NCI-H146 (cell line): ENCODE data around the gene CES3.
"Not testable (repeated sequence)": the region's sequence is repeated elsewhere in the genome, so short reads cannot be mapped to it uniquely, and the experiment has no call there.

Experiments
- DNase-seq: peaks from one replicate; lab custom pipeline; 2025; lab: John Stamatoyannopoulos, UW

CES3 gene

DNA sequence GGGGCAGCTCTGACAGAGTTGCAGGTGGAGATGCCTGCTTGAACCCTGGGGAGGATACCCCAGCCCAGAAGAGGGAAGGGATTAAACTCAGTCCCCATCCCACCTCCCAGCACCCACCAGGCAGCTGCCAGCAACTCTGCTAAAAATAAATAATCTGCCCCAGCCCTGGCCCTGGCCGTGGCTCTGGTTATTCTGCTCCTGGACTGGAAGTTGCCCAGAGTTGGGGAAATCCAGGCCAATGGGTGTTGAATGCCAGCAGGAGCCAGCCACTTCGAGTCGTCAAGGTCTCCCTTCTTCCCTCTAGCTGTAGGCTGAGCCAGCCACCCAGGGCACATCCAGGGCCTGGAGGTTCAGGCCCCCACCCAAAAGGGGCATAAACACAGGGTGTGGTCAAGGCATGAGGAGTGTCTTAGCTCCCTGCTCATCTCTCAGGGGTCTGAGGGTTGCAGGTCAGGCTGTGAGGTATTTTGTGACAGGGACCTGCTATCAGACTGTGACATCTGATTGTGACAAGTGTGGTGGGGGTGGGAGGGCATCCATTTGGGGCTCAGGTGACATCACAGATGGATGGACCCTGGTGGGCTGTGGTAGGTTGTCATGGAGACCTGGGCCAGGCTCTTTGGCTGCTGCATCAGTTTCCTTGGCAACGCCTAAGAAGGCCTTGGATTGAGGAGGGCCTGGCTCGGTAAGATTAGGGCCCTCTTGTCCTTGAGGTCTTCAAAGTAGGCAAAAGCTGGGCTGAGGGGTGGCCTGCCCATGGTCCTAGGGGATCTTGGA, 34.7 kb upstream of the CES3 start:
- DNase-seq = no peak

DNA sequence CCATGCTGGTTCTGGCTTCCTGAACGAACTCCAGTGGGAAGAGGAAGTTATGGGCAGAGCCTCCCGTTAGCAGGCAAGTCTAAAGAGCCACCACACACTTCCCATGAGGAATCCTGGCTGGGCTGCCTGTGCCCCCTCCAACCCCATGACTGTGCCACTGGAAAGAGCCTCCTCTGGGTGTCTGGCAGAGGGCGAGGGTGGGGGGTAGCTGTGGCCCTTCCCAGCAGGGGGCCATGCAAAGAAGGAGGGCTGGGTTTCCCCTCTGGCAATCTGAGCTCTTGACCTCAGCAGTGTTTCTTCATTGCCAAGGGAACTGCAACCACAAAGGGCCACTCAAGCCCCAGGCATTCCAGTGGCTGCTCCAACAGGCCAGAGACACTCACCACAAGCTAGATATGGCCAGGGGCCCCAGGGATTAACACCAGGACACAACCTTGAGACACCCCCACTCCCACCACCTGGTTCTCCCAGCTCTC, 34.1 kb upstream of the CES3 start:
- peak; percentile 9 for DNase-seq

GRCh38 chr16:66927918-66928649, 33.0 kb upstream of the CES3 start:
- DNase-seq = no peak

DNA sequence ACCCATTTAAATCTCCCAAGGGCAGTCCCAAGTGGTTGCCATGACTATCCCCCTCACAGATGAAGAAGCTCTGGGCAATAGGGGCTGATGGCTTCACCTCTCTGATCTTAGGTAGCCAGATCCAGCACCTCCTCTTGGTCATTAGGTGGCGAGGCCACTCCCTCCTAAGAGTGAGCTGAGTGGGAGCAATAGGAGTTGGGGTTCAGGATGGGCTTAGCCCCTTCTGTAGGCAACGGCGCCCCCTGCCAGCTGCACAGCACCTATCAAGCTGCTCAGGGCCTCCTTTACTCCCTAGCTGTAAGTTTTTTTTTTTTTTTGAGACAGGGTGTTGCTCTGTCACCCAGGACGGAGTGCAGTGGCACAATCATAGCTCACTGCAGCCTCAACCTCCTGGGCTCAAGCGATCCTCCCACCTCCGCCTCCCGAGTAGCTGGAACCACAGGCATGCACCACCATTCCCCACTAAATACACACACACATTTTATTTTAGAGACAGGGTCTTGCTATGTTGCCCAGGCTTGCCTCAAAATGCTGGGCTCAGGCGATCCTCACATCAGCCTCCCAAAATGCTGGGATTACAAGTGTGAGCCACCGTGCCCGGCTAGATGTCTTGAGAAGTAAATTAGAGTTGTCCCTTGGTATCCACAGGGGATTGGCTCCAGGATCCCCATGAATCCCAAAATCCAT, 32.2 kb upstream of the CES3 start:
- DNase-seq = no peak

GRCh38 chr16:66930189-66930588, 30.9 kb upstream of the CES3 start:
- no peak for DNase-seq

DNA sequence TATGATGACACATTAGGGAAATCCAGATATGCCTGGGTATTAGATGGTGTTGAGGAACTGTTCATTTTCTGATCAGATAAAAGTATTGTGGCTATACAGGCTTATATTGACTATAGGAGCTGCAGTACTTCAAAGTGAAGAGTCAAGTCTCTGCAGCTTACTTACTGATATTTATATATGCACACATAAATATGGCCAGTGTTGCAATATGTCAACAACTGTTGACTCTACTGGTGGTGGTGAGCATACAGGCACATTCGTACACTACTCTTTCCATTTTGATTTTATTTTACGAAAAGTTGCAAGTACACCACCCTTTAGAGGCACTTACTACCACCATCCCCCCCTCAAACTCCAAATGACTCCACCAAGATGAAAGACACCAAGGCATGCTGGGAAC, 29.4 kb upstream of the CES3 start:
- DNase-seq = no peak

DNA sequence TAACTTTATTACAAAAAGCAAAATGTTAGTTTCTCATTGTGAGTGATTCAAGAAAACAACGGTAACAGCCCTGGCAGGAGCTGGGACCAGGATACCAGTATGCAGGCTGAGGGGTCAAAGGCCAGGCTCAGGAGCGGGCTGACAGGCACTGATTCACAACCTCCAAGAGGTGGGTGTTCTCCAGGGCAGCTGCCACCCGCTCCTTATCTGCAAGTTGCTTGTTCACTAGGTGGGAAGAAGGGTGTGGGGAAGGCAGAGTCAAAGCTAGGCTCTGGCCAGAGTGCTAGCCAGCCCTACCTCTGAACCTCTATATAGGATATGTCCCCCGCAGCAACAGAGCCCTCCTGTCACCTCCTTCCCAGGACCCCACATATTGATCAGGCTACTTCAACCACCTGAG, 29.0 kb upstream of the CES3 start:
- no peak for DNase-seq

GRCh38 chr16:66933776-66934137, 27.3 kb upstream of the CES3 start:
- DNase-seq = no peak

DNA sequence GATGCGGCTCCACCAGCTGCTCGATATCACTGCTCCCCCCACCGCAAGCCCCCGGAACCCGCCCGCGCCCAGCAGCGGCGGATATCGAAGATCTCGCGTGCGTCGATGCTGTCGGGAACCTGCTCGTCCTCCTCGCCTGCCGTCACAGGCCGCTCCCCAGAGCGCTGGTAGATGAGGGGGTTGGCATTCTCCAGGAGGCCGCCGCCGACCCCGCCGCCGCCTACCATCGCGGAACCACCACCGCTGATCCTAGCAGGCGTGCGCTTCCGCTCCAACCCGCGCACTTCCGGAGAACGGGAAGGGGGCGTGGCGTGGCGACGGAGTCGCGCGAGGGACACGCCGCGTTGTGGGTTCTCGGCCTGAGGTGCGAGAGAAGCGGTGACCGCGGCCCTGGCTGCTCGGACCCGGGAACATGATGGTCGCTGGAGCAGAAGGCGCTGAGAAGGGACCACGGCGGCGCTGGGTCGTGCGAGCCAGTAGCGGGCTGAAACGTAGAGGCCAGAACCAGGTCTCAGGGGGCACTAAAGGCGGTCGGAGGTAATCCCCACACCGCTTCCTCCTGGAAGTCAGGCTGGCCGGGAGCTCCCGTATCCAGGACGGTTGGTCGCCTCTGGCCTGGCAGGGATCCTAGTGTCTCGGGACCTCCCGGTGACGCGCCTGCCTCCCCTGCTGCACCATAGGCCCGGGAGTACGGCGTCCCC, 26.8 kb upstream of the CES3 start, which contains the start of gene CIAO2B:
CIAO2B (minus strand) TSS at position 265 of the 701 bp plus-strand sequence; CDS start at position 227, 38 bp downstream.
- peak; percentile 73 for DNase-seq

- not testable (repeated sequence) for DNase-seq
These were observed 26.2 kb upstream of the CES3 start for GRCh38 chr16:66934839-66935313.

DNA sequence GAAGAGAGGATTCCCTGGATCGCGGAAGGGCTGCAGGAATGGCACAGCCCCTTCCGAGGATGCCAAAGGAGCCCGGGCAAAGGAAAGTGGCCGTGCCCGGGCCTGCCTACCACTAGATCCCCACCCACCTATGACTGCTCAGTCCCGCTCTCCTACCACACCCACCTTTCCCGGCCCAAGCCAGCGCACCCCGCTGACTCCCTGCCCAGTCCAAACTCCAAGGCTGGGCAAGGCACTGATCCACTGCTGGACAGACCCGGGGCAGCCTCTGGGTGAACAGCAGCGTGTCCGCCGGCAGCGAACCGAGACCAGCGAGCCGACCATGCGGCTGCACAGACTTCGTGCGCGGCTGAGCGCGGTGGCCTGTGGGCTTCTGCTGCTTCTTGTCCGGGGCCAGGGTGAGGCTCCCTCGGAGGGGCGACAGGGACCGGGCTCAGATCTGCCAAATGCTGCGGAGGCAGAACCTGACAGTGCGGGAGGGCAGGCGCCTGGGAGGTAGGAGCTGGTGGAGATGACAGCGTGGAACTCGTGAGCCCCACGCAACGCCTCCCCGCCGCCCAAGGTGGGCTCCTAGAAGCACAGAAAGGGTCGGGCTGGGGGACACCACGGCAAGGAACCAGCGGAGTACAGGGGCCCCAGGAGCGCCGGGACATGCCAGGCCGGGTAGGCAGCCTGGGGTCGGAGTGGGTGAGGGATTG, 25.6 kb upstream of the CES3 start, which contains the start of gene CES2:
CES2 (plus strand) TSS at position 203 of the 698 bp plus-strand sequence; CDS start at position 323, 120 bp downstream.
- DNase-seq = no peak

- no peak for DNase-seq
These were observed 24.6 kb upstream of the CES3 start for GRCh38 chr16:66936462-66936861.

DNA sequence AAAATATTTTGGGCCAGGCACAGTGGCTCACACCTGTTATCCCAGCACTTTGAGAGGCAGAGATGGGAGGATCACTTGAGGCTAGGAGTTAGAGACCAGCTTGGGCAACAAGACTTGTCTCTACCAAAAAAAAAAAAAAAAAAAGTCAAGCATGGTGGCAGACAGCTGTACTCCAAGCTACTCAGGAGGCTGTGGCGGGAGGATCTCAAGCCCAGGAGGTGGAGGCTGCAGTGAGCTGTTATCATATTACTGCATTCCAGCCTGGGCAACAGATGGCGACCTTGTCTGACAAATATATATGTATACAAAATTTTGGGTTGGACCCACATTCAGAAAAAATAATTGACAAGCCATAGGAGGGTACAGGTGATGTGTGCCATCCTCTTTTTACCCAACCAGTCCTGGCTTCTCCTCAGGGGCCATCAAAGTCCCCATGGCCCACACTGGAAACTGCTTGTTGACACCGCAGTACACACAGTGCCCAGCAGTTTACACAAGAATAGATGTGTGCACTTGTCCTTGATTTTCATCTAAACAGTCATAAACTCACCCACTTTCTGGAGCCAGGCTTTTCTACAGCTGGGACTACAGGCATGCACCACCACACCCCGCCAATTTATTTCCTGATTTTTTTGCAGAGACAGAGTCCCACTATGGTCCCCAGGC, 24.0 kb upstream of the CES3 start:
- DNase-seq = no peak

DNA sequence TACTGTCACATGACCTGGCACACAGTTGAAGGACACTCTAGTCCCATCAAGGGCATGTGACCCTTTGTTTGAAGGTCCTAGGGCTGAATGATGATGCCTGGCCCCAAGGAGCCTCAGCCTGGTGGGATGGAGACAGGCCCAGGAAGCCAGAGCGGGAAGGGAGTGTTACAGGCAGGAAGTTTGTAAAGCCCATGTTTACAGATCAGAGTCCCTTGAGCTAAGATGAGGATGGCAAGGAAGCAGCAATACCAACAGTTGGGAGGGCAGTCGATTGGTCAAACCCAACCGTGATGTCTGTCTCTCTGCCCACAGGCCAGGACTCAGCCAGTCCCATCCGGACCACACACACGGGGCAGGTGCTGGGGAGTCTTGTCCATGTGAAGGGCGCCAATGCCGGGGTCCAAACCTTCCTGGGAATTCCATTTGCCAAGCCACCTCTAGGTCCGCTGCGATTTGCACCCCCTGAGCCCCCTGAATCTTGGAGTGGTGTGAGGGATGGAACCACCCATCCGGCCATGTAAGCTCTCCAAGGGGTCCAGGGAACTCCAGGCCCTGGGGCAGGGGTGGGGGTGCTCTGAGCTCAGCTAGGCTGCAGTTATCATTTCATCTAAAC, 23.2 kb upstream of the CES3 start:
- no peak for DNase-seq

GRCh38 chr16:66939366-66939765, 21.7 kb upstream of the CES3 start:
- DNase-seq = no peak

DNA sequence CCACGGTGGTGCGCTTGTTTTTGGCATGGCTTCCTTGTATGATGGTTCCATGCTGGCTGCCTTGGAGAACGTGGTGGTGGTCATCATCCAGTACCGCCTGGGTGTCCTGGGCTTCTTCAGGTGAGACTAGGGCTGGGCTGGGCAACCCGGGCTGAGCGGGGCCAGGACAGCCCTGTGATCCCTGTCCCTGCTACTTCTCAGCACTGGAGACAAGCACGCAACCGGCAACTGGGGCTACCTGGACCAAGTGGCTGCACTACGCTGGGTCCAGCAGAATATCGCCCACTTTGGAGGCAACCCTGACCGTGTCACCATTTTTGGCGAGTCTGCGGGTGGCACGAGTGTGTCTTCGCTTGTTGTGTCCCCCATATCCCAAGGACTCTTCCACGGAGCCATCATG, 20.8 kb upstream of the CES3 start:
- DNase-seq = no peak

DNA sequence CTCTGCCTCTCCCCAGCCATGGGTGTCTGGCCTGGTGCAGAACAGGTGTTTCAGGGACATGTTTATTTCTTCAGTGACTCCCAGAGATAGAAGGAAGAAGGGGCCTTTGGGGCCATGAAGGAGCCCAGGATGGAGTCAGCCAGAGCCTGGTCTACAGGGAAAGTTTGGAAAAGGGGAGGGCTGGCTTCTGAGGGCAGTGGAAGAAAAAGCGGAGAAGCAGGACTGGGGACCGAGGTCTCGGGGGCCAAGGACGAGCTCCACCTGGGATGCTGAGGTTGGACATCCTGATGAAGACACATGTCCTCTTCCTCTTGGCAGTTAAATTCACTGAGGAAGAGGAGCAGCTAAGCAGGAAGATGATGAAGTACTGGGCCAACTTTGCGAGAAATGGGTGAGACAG, 18.1 kb upstream of the CES3 start:
- DNase-seq = no peak

GRCh38 chr16:66943426-66944053, 17.5 kb upstream of the CES3 start:
- no peak for DNase-seq

DNA sequence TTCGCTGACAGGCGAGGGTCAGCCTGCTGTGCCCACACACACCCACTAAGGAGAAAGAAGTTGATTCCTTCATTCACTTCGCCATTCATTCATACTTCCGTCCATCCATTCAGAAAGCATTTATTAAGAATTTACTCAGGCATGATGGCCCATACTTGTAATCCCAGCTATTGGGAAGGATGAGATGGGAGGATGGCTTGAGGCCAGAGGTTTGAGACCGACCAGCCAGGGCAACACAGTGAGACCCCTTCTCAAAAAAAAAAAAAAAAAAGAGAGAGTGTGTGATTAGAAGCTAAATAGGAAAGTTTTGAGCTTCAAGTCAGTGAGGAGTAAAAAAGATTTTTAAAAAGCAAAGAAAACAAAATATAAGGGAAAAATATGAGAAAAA, 17.0 kb upstream of the CES3 start:
- DNase-seq = no peak

- DNase-seq = not testable (repeated sequence)
These were observed 16.1 kb upstream of the CES3 start for GRCh38 chr16:66944971-66945370.
